H1 (cell line): ENCODE measurements around the gene CCNI2. TPM values are rescaled to one million over a fixed set of nuclear protein-coding genes. Genes with fewer than 3 reads are reported as not detected.

Experiments used
- ATF3 ChIP-seq: IDR thresholded peaks from 2 replicates; pipeline ENCODE4 v1.6.1; 2011; ENCODE audit warnings: low read depth, mild to moderate bottlenecking, low read length; ENCODE audit not compliant: insufficient read depth
- SRF ChIP-seq: IDR thresholded peaks from 2 replicates; pipeline ENCODE4 v1.6.1; 2011; ENCODE audit warnings: mild to moderate bottlenecking, low read depth, low read length, moderate library complexity
- polyA plus RNA-seq, 7 experiments: library from polyadenylated mRNA; depleted of rRNA in 3 of 7; stranded (reverse) in 5 of 7; unstranded in 2 of 7; fragments of >200 nt in 5 of 7; fragments of 200-250 nt in 2 of 7; gene quantifications; 1 replicate in 5 of 7; 2 replicates in 1 of 7; 4 replicates in 1 of 7; pipeline versions ENCODE4 v1.2.1 to v1.2.3, GENCODE V29; 2011 to 2013; ENCODE audit warnings: missing spikeins in 2 of 7, mixed read lengths in 2 of 7
- total RNA-seq: library from RNA; stranded (reverse); fragmentation: NEBNext Ultra II Directional; extraction: Animal tissue kit (Norgen Biotek cat#: 25700); gene quantifications from 2 replicates; pipeline ENCODE4 v1.2.1, GENCODE V29; 2021

CCNI2 gene
- total and polyA plus RNA-seq, 2 of the 8 experiments (the other 6 are each of a cell fraction or from before 2014, with no cell fraction given) = 1.3 to 1.4 TPM

GRCh38 chr5:132752581-132753125, 5.4 kb downstream of the CCNI2 start (continued):
- TF ChIP-seq ATF3 (no peak), SRF (no peak)
